Measurements from ENCODE around the gene TBXT. TPM values are rescaled to one million over a fixed set of nuclear protein-coding genes. Genes with fewer than 3 reads are reported as not detected.
A peak's percentile ranks its signal among the peaks of the same experiment; 100 is the strongest.

TBXT gene
- total RNA-seq: not detected

DNA sequence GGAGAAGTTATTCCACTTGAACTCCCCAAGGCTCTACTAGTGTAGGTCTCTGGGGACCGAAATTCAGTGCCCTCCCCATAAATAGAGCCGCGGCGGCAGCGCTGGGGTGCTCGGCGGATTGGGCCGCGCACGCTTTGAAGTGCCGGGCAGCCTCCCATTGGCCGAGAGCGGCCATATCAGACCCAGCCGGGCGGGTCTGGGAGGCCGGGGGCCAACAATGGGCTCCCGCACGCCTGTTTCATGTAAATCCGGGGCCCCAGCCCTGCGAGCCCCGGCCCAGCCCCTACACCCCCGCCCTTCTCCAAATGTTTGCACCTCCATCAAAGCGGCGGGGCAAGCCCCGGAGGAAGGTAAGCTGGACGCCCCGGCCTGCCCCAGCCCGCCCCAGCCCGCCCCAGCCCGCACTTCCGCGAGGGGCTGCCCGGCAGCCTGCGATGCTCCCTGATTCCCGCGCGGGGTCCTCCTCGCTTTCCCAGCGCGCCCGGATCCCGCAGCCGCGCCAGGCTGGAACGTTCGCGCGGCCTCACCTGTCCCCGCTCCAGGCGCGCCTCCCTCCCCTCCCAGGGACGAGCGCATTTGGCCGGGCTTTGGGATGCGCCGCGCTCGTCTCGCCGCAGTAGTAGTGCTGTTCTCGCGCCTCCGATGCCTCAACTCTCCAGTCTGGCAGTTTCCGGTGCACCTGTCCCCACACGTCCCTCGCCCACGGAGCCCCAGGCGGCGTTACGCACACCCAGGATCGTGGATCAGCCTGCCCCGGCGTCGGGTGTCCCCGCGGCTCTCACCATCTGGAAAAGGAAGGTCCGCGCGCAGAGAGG, at the start of gene TBXT:
Gene TBXT (minus strand): TSS at position 51 of the 815 bp plus-strand sequence. CDS start 260 bp downstream, outside the sequence.
- Mint-ChIP-seq H3K9me3 (no peaks in the 10 kb centered on the region), H3K4me1 (peaks cover 8% of the 10 kb centered on the region), H3K36me3 (no peaks in the 10 kb centered on the region), H3K27me3 (peaks cover 75% of the 10 kb centered on the region), H3K4me3 (peak within 1 kb of the TSS; percentile 60), H3K27ac (no peak within 1 kb of the TSS)
- no peak for DNase-seq

DNA sequence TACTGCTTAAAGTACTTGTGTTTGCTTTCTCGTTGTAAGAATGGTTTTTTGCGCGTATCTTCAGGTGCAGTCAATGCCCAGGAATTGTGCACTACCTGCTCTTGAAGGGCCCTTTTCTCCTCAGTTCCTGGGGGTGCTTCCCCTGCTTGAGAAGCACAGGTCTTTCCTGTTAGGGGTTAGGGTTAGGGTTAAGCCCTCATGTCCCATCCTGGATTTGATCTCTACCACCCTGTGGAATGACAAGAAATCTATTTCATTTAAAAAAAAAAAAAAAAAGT, 39.6 kb upstream of the TBXT start:
- H3K36me3 Mint-ChIP-seq: no peaks in the 10 kb centered on the region
- no peak for DNase-seq
- no peak overlapping the region for H3K27ac Mint-ChIP-seq
- H3K4me1 Mint-ChIP-seq: no peaks in the 10 kb centered on the region
- H3K27me3 Mint-ChIP-seq: peaks cover 23% of the 10 kb centered on the region
- peaks cover 7% of the 10 kb centered on the region for H3K9me3 Mint-ChIP-seq
- no peak overlapping the region for H3K4me3 Mint-ChIP-seq

- Mint-ChIP-seq H3K27ac (no peak overlapping the region), H3K36me3 (no peaks in the 10 kb centered on the region), H3K27me3 (peaks cover 26% of the 10 kb centered on the region), H3K4me3 (no peak overlapping the region), H3K9me3 (peaks cover 4% of the 10 kb centered on the region), H3K4me1 (peaks cover 4% of the 10 kb centered on the region)
- no peak for DNase-seq
Observed at GRCh38 chr6:166206510-166207283, 39.0 kb upstream of the TBXT start.

- Mint-ChIP-seq H3K36me3 (no peaks in the 10 kb centered on the region), H3K27me3 (peaks cover 27% of the 10 kb centered on the region), H3K27ac (no peak overlapping the region), H3K4me1 (peaks cover 4% of the 10 kb centered on the region), H3K4me3 (no peak overlapping the region), H3K9me3 (peaks cover 1% of the 10 kb centered on the region)
- DNase-seq: no peak
Observed at GRCh38 chr6:166206066-166206465, 38.4 kb upstream of the TBXT start.

GRCh38 chr6:166204852-166205650, 37.4 kb upstream of the TBXT start:
- Mint-ChIP-seq H3K27me3 (peaks cover 21% of the 10 kb centered on the region), H3K4me1 (peaks cover 4% of the 10 kb centered on the region), H3K36me3 (no peaks in the 10 kb centered on the region), H3K9me3 (no peaks in the 10 kb centered on the region), H3K4me3 (no peak overlapping the region), H3K27ac (no peak overlapping the region)
- DNase-seq: no peak

GRCh38 chr6:166203641-166204222, 36.1 kb upstream of the TBXT start:
- Mint-ChIP-seq H3K27ac (no peak overlapping the region), H3K27me3 (peaks cover 13% of the 10 kb centered on the region), H3K9me3 (no peaks in the 10 kb centered on the region), H3K4me1 (peaks cover 4% of the 10 kb centered on the region), H3K36me3 (no peaks in the 10 kb centered on the region), H3K4me3 (no peak overlapping the region)
- DNase-seq: no peak

DNA sequence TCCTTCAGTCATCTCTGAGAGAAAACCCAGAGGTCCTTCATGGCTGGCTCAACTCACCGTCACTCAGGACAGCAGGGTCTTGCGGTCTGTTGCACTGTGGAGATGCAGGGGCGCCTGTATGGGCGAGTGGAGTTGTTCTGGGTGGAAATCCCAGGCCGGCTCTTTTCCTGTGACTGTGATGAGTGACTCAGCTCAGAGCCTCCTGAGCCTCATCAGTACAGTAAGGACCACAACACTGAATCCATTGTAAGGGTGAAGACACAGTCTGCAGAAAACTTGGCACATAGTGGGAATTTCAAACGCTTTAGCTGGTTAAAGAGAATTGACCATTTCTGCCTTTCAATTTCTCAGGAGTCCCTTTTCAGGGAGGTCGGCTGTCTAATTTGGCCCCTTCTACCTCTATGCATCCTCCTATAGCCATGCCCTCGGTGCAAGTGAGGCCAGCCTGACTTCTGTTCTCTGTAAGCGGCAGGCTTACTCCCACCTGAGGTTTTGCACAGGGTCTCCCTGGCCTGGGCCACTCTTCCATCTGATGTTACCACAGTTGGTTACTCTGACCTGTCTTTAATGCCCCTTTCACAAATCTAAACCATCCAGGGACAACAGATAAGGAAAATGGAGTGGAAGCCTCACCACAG, 35.5 kb upstream of the TBXT start:
- no peaks in the 10 kb centered on the region for H3K36me3 Mint-ChIP-seq
- peaks cover 4% of the 10 kb centered on the region for H3K4me1 Mint-ChIP-seq
- H3K27me3 Mint-ChIP-seq: peaks cover 13% of the 10 kb centered on the region
- DNase-seq: no peak
- no peaks in the 10 kb centered on the region for H3K9me3 Mint-ChIP-seq
- H3K27ac Mint-ChIP-seq: no peak overlapping the region
- no peak overlapping the region for H3K4me3 Mint-ChIP-seq

GRCh38 chr6:166202321-166202733, 34.7 kb upstream of the TBXT start:
- peaks cover 4% of the 10 kb centered on the region for H3K4me1 Mint-ChIP-seq
- H3K36me3 Mint-ChIP-seq: no peaks in the 10 kb centered on the region
- no peak overlapping the region for H3K27ac Mint-ChIP-seq
- no peak overlapping the region for H3K4me3 Mint-ChIP-seq
- peaks cover 12% of the 10 kb centered on the region for H3K27me3 Mint-ChIP-seq
- no peaks in the 10 kb centered on the region for H3K9me3 Mint-ChIP-seq
- no peak for DNase-seq

GRCh38 chr6:166201878-166202277, 34.2 kb upstream of the TBXT start:
- no peaks in the 10 kb centered on the region for H3K36me3 Mint-ChIP-seq
- no peak for DNase-seq
- peaks cover 9% of the 10 kb centered on the region for H3K27me3 Mint-ChIP-seq
- peak overlapping the region; percentile 44 for H3K27ac Mint-ChIP-seq
- H3K4me1 Mint-ChIP-seq: peaks cover 4% of the 10 kb centered on the region
- H3K9me3 Mint-ChIP-seq: no peaks in the 10 kb centered on the region
- H3K4me3 Mint-ChIP-seq: no peak overlapping the region

DNA sequence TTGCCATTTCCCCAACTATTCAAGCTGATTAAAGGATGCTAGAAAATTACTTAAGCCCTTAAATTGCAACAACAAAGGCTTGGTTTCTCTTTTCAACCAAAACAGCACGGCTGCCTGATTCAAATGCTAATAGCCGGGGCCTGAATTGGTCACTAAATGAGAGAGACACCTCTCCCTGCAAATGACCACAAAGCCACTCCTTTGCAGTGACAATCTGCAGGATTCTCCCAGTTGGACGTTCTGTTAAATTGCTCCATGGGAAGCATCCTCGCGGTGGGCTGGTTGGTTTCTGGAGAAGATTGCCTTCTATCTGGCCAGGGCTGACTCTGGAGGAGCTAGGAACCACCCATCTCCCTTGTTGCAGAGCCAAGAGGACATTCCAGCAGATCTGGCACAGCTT, 29.7 kb upstream of the TBXT start:
- Mint-ChIP-seq H3K27me3 (peaks cover 7% of the 10 kb centered on the region), H3K9me3 (no peaks in the 10 kb centered on the region), H3K4me3 (no peak overlapping the region), H3K27ac (no peak overlapping the region), H3K4me1 (peaks cover 4% of the 10 kb centered on the region), H3K36me3 (no peaks in the 10 kb centered on the region)
- DNase-seq: no peak

GRCh38 chr6:166195860-166196238, 28.2 kb upstream of the TBXT start:
- Mint-ChIP-seq H3K4me3 (no peak overlapping the region), H3K27me3 (peaks cover 3% of the 10 kb centered on the region), H3K36me3 (no peaks in the 10 kb centered on the region), H3K9me3 (no peaks in the 10 kb centered on the region), H3K27ac (no peak overlapping the region), H3K4me1 (no peaks in the 10 kb centered on the region)
- DNase-seq: no peak

DNA sequence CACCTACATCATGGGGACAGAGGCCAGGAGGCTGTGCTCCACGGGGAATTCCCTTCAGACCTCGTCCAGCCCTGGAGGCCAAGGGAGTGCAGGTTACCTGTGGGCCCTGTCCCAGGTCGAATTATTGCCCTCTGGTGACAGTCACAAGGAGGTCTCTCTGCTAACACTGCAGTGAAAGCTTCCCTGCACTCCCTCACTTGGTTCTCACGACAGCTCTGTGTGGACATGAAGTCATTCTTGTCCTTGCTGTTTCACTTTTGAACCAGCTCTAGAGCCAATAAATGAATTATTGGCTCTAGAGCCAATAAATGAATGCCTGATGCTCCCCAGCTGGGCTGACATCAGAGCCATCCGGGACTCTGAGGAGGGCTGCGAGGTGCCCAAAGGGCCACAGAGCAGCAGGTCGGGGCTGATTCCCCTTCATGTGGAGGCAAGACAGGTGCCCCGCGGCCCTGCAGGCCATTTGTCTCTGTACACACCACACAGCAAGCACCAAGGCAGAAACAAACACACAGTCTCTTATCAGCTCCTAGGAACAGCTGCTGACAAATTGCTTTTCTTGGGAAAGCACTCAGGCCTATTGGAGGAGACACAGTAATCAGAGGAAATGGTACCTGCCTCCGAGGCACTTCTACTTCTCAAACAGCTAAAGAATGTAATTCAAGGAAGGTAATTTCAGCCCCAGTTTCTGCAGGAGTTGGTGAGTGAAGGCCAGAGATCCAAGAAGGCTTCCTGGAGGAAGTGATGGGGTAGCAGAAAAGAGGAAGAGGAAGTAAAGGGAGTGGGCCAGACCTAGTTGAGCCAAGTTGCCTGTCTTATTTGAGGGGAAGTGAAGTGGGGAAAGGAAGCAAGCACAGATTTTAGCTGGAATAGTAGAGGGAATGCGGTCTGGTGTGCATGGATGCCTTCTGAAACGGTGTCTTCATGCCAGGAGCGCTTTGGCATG, 27.5 kb upstream of the TBXT start:
- DNase-seq: no peak
- Mint-ChIP-seq H3K27ac (no peak overlapping the region), H3K36me3 (no peaks in the 10 kb centered on the region), H3K9me3 (no peaks in the 10 kb centered on the region), H3K4me1 (no peaks in the 10 kb centered on the region), H3K27me3 (peaks cover 3% of the 10 kb centered on the region), H3K4me3 (no peak overlapping the region)

DNA sequence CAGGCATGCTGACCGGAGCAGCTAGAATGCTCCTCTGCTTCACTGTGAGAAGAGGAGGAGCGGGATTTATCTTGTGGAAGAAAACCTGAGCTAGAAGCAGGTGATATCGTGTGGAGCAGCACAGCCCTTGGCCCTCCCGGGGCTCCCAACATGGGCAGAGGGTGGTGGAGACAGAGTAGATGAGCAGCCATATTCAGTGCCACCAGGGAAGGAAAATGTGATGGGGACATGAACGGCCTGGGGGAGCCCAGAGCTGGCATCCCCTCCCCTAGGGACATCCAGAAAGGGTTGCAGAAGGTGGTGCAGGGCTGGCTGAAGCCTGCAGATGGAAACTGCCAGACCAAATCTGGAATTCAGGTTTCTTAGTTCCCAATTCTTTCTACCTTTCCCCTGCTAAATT, 24.9 kb upstream of the TBXT start:
- H3K9me3 Mint-ChIP-seq: no peaks in the 10 kb centered on the region
- H3K4me1 Mint-ChIP-seq: no peaks in the 10 kb centered on the region
- no peak overlapping the region for H3K27ac Mint-ChIP-seq
- H3K36me3 Mint-ChIP-seq: no peaks in the 10 kb centered on the region
- H3K27me3 Mint-ChIP-seq: peaks cover 3% of the 10 kb centered on the region
- H3K4me3 Mint-ChIP-seq: no peak overlapping the region
- DNase-seq: no peak

DNA sequence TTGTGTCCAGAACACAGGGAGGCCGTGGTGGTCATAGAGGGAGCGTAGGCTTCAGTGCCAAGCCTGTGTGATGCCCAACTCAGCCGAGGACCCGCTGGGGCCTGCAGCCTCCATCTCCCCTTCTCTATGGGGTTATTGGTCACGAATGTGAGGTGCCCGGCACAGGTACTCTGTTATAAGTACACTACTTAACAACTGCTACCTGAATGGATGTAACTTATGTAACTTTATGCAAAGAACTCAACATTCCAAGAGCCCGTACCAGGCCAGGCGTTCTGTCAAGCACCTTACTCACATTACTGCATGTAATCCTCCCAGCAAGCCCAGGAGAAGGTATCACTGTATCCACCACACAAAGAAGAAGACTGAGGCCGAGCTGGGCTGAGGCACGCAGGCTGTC, 24.5 kb upstream of the TBXT start:
- no peak overlapping the region for H3K27ac Mint-ChIP-seq
- H3K4me3 Mint-ChIP-seq: no peak overlapping the region
- no peaks in the 10 kb centered on the region for H3K4me1 Mint-ChIP-seq
- DNase-seq: no peak
- H3K9me3 Mint-ChIP-seq: peaks cover under 1% of the 10 kb centered on the region
- H3K36me3 Mint-ChIP-seq: no peaks in the 10 kb centered on the region
- H3K27me3 Mint-ChIP-seq: peaks cover 3% of the 10 kb centered on the region

Data from activated naive CD8-positive, alpha-beta T cell treated with anti-CD3 and anti-CD28 coated beads for 36 hours (primary cell).